Stimulated activated CD4-positive, alpha-beta T cell treated with anti-CD3 and anti-CD28 coated beads, Interleukin-2, amount 100 ng/mL, for 48 hours (primary cell): ENCODE data around the gene PIP5K1C.
"Not testable (repeated sequence)": the region's sequence is repeated elsewhere in the genome, so short reads cannot be mapped to it uniquely, and the experiment has no call there.

Experiments
- DNase-seq, 2 donors: peaks; one replicate each; pipeline ENCODE4 v3.0.0-alpha.2; 2020

PIP5K1C gene

DNA sequence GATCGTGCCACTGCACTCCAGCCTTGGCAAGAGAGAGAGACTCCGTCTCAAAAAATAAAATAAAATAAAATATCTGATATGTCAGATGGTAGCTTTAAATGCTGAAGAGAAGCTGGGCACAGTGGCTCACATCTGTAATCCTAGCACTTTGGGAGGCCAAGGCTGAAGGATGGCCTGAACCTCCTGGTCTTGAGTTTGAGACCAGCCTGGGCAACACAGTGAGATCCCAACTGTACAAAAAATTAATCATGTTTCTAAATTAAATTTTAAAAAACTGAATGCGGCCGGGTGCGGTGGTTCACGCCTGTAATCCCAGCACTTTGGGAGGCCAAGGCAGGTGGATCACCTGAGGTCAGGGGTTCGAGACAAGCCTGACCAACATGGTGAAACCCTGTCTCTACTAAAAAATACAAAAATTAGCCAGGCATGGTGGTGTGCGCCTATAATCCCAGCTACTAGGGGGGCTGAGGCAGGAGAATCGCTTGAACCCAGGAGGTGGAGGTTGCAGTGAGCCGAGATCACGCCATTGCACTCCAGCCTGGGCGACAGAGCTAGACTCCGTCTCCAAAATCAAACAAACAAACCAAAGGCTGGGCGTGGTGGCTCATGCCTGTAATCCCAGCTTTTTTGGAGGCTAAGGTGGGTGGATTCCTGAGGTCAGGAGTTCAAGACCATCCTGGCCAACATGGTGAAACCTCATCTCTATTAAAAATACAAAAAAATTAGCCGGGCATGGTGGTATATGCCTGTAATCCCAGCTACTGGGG is 116.0 kb downstream of the PIP5K1C start:
- not testable (repeated sequence) for DNase-seq

- not testable (repeated sequence) for DNase-seq
Measured at GRCh38 chr19:3581792-3582191, 118.5 kb downstream of the PIP5K1C start.
